Measurements from ENCODE around the gene GABRB2.

DNA sequence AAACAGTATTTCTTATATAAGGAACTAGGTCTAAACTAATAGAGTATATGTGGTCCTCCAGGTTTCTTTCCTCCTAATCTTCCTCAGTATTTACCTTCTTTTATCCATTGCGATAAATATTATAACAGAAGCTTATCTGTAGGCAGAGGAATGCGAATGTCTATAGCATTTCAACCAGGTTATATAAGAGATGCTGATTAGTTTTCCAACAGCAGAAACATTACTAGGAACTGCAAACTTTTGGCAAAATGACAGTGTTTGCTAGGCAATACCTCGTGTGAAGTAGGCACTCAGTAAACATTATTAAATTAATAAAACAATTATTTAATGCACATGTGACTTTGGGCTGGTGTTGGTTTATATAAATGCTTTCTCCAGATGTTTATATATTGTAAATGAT is 206.5 kb downstream of the GABRB2 start:
- TF ChIP-seq POLR2AphosphoS5 (IDR thresholded peaks at IDR 0.05; ENCODE audit: low read depth, low read length) = no peak
- TF ChIP-seq POLR2A (IDR thresholded peaks at IDR 0.05; ENCODE audit: low read depth, low read length) = no peak
- no peak for TF ChIP-seq TAF1 (IDR thresholded peaks at IDR 0.05; ENCODE audit: low read depth, low read length)
- no peak for TF ChIP-seq SPI1 (IDR thresholded peaks at IDR 0.05; ENCODE audit: low read depth, low read length)
- no peak for TF ChIP-seq PAX5 (IDR thresholded peaks at IDR 0.05; ENCODE audit: insufficient read depth, low read length, severe bottlenecking)
- TF ChIP-seq POU2F2 (IDR thresholded peaks at IDR 0.05; ENCODE audit: low read depth, low read length) = no peak
